ENCODE measurements around the gene ANKRD29.

- TF ChIP-seq CTCF (IDR thresholded peaks at IDR 0.05) (peak in 1 of 6 experiments; percentile 9), POLR2A (IDR thresholded peaks at IDR 0.05) (peak in 1 of 2 donors; percentile 40)
Measured at GRCh38 chr18:23689031-23689615, 26.4 kb upstream of the ANKRD29 start, which contains the start of gene LAMA3.

Measured in adrenal gland (tissue), 5 donors.